B cell (primary cell): ENCODE results near the gene NAIF1.

ENCODE experiments used
- EZH2 ChIP-seq: IDR thresholded peaks from 2 replicates; pipeline ENCODE4 v1.6.1; 2012; ENCODE audit warnings: borderline replicate concordance, low read depth, mild to moderate bottlenecking, moderate library complexity, low read length; ENCODE audit not compliant: insufficient read depth, poor library complexity, severe bottlenecking
- TF ChIP-seq, protein P1 (sequence below): fragments of 200-600 bp; IDR thresholded peaks from one replicate; pipeline ENCODE4 v1.8.0; 2022; ENCODE audit warnings: antibody characterized with exemption, mild to moderate bottlenecking

DNA sequence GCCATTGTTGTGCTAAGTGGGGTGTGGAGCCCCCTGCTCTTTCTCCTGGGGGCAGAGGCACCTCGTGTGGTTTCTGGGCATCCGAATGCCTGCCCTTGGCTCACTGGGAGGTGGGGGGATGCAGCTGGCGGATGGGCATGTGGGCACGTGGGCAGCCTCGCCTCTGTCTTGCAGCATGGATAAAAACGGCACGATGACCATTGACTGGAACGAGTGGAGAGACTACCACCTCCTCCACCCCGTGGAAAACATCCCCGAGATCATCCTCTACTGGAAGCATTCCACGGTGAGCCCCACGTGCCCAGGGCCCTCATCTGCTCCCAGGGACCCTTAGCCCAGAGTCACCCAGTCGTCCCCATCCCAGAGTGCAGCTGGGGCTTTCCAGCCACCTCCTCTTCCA lies 35.1 kb upstream of the NAIF1 start:
- TF ChIP-seq, protein P1, sequence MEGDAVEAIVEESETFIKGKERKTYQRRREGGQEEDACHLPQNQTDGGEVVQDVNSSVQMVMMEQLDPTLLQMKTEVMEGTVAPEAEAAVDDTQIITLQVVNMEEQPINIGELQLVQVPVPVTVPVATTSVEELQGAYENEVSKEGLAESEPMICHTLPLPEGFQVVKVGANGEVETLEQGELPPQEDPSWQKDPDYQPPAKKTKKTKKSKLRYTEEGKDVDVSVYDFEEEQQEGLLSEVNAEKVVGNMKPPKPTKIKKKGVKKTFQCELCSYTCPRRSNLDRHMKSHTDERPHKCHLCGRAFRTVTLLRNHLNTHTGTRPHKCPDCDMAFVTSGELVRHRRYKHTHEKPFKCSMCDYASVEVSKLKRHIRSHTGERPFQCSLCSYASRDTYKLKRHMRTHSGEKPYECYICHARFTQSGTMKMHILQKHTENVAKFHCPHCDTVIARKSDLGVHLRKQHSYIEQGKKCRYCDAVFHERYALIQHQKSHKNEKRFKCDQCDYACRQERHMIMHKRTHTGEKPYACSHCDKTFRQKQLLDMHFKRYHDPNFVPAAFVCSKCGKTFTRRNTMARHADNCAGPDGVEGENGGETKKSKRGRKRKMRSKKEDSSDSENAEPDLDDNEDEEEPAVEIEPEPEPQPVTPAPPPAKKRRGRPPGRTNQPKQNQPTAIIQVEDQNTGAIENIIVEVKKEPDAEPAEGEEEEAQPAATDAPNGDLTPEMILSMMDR = no peak
- no peak for TF ChIP-seq EZH2
